ENCODE data around the gene BSCL2.
A peak's percentile ranks its signal among the peaks of the same experiment; 100 is the strongest.
"Not testable (repeated sequence)": the region's sequence is repeated elsewhere in the genome, so short reads cannot be mapped to it uniquely, and the experiment has no call there.

The BSCL2 gene

DNA sequence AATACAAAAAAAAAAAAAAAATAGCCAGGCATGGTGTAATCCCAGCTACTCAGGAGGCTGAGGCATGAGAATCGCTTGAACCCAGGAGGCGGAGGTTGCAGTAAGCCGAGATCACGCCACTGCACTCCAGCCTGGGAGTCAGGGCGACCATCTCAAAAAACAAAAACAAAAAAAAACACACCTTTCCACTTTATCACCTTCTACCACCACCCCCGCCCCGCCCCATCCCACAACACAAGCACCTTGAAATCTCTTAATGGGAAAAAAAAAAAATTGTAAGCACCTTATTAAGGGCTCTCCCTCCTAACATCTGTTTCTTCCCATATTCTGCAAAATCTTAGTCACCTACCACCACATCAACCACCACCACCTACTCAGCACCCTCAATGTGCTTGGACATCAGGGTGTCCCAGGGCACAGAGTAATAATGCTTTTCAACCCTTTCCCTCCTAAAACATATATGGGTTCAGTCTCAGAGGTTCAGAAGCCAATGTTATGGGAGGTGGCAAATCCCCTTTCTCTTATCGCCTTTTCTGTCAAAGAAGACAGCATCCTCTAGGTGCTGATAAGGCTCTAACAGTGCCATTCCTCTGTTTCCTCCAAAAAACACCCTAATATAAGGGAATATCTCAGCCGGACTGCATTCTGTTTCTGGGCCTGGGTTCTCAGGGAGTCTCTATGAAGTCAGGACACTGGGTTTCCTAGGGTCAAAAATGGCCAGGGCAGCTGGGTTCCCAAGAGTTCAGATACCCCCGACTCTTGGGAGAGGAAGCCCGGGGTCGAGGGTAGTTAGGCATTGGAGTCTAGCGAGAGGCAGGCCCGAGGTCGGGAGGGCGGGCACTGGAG lies 54.8 kb downstream of the BSCL2 start:
- no peak for DNase-seq

DNA sequence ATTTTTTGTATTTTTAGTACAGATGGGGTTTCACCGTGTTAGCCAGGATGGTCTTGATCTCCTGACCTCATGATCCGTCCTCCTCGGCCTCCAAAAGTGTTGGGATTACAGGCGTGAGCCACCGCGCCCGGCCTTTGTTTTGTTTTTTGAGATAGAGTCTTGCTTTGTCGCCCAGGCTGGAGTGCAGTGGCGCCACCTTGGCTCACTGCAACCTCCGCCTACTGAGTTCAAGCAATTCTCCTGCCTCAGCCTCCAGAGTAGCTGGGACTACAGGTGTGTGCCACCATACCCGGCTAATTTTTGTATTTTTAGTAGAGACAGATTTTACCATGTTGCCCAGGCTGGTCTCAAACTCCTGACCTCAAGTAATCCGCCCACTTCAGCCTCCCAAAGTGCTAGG lies 56.9 kb downstream of the BSCL2 start:
- DNase-seq = not testable (repeated sequence)

DNA sequence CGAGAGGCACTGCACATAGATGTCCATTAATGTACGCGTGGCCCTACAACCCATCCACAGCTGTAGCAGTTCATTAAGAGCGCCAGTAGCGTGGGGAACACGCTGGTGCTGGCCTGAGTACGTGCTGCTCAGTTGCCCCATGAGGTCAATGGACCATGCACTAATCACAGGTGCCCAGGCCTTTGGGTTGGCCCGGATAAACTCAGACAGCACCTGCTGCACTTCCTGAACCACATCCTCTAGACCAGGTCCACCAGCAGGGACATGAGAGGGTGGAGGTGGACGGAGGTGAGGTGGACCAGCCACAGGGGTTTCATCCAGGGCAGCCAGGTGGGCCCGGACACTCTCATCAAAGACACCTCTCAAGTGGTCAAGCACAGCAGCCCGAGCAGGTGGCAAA lies 57.7 kb downstream of the BSCL2 start:
- no peak for DNase-seq

DNA sequence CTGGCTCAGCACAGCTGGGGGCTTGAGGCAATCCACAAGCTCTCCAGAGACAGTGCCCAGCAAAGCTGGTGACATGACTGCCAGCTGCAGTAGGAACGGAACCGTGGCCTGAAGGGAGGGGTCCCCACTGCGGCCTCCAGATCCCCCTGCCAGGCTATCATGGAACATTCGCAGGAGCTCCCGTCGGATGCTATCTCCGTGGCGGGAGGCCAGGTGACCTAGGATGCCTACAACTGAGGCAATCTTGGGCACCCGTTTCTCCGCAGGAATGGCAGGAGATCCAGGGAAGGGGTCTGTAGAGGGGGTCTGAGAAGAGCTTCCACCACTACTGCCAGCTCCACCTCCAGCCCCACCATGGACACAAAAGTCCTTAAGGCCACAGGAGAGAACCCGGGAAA lies 58.3 kb downstream of the BSCL2 start:
- DNase-seq = no peak

DNA sequence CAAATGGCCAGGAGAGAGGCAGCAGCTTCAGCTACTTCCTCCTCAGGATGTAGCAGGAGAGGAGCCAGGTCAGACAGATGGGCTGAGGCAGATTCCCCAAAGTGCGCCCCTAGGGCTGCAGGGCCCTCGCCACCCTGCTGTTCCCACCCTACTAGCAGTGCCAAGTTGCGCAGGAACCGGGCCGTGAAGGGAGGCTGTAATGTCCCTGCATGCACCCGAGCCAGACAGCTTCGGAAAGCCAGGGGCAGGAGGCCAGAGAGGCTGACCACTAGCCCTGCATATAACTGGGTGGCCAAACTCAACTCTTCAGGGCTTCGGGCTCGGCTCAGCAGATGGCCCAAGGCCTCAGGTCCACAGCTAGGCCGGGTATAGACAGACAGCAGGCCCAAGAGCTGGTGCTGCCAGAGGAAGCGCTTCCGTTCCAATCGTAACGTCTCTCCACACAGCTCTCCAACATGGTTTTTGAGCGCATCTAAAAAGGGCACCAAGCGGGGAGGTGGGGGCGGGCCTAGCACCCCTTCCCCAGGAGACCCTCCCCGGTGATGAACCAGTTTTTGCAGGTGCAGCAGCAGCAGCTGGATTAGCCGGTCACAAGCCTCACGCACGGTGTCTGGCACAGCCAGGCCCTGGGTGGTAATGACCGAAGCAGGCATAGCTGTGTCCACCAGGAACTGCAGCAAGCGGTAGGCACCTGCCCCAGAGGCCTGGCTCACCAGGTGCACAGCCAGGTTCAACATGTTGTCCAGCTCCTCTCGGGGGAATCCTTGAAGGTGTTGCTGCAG lies 58.8 kb downstream of the BSCL2 start:
- no peak for DNase-seq

DNA sequence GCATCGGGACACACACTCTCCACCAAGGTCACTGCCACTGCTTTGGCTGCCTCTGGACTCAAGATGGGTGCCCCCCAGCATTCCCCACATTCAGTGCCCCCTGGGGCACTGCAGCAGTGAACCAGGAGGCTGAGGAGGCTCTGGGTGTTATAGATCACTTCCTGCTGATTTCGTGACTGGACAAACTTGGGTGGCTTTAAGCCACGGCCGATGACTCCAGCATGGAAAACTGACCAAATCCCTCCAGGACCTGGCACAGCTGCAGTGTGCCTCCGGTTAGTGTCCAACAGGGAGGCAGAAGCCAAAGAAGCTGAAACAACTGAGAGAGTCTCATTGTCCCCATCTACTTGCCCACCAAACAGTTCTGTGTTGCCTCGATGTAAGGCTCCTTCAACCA lies 59.6 kb downstream of the BSCL2 start:
- no peak for DNase-seq

DNA sequence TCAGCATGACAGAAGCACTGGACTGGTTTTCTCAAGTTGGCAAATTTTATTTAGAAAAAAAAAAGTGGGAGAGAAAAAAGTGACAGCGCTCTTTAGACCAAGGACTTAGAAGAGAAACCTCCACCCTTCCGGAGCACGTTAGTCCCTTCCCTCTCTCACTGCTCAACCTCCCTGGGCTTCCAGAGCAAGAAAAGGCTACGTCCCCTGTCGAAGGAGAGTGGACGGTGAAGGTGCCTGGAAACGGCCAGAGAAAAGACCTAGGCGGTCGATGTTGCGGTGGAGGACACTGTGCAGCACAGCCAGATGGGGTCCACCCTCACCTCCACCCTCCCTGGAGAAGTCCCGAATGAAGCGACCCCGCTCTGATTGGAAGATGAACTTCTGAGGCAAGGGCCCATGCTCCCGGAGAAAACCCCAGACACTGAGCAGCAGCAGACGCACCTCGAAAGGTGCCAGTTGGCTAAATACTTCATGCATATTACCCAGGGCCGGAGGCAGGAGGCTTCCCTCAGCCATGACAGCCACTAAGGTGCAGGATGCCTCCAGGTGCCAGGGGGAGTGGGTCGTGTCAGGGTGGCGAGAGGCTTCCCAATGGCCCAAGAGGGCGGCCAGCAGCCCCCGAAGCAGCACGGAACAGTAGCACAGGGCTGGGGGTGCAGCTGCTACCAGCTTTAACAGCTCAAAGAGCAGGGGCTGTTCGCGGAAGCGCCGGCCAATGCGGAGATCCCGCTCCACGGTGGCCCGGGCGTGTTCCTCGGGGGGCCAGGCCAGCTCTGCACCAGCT lies 60.2 kb downstream of the BSCL2 start:
- no peak for DNase-seq

DNA sequence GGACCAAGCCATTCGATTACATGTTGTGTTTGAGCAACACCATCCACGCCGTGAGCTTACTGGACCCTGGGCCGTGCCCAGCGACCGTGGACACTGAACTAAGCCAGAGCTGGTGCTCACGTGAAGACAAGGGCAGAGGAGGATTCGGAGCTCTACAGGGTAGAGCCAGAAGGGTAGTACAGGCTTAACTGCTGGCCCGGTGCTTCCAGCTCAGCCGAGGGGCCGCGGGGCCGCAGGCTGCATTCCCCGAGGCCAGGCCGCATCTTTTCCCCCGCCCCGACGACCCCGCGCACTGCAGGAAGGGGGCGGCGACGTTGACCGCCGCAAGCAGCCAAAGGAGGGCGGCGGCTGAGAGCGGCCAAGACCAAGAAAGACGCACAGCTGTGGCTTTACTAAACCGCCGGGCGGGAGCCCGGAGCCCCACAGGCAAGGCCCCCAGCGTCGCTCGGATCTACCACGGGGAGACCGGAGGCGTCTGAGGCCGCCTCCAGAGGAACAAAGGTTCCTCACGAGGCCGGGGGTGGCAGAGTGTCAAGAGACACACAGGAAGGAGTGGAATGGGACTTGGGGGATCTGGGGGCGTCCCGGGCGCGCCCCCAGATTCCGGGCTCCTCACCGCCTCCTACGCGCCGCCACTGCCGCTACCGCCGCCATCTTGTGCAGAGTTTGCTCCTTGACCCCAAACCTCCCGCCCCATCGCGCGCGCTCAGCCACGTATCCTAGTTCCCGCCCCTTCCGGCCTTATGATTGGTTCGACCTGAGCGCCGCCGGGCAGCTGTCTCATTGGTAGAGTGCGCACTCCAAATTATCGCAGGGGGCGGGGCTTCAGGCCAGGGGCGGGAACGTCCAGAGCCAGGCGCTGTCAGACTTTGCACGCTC lies 61.0 kb downstream of the BSCL2 start, which contains the start of gene GANAB:
Gene GANAB, minus strand, starts transcription at position 668 of the 879 bp plus-strand sequence. Its CDS starts 14 bp downstream, at position 654.
- DNase-seq = peak; percentile 96 to 99 (median 98)

DNA sequence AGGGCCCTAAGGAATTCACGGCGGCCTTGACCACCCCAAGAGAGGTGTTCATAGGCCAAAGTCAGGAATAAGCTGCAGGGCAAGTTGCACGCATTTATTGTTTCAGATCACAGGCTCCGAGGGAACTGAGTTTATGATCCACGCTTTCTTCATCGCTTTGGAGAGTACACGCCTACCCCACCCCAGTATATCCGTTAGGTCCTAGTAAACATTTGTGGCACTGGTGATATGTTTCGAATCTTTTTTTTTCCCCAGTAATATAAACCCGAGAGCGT lies 61.6 kb downstream of the BSCL2 start:
- no peak for DNase-seq

DNA sequence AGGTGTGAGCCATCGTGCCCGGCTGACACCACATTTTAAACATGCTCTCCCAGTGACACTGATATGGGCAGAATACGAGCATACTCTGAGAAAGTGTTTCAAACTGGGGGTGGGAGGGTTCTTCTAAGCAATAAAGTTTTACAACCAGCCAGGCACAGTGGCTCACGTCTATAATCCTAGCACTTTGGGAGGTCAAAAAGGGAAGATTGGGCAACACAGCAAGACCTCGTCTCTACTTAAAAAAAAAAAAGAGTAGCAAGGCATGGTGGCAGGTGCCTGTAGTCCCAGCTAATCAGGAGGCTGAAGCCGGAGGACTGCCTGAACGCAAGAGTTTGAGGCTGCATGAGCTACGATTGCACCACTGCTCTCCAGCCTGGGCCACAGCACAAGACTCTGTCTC lies 63.0 kb downstream of the BSCL2 start:
- DNase-seq = no peak

Measured in activated CD4-positive, CD25-positive, alpha-beta regulatory T cell (primary cell).